Measurements from ENCODE around the gene ZNF689.
A peak's percentile ranks its signal among the peaks of the same experiment; 100 is the strongest.

ZNF689 gene

GRCh38 chr16:30557957-30558788, 52.0 kb downstream of the ZNF689 start, which contains the start of gene ZNF764 (continued):
- TF ChIP-seq ZEB2 (tag by site-specific recombination; IDR thresholded peaks at IDR 0.05) (peak; percentile 99), ZNF692 (tag by site-specific recombination; IDR thresholded peaks at IDR 0.05) (0 out of 2 replicates have a peak, but pooled peaks have one; percentile 50), ZNF398 (tag by site-specific recombination; IDR thresholded peaks at IDR 0.05) (peak; percentile 89), ZNF76 (tag by site-specific recombination; IDR thresholded peaks at IDR 0.05; ENCODE audit: borderline replicate concordance, low read depth) (peak; percentile 87), ZNF830 (tag by site-specific recombination; IDR thresholded peaks at IDR 0.05; ENCODE audit: low read depth) (no peak), ZNF391 (tag by site-specific recombination; IDR thresholded peaks at IDR 0.05; ENCODE audit: borderline replicate concordance, low read depth) (peak; percentile 91; the same call in 1 of the 2 replicates), ZNF510 (tag by site-specific recombination; IDR thresholded peaks at IDR 0.05; ENCODE audit: insufficient replicate concordance) (peak; percentile 92), ZBTB44 (tag by site-specific recombination; IDR thresholded peaks at IDR 0.05) (peak; percentile 49; the same call in 1 of the 2 replicates), ZNF623 (tag by site-specific recombination; IDR thresholded peaks at IDR 0.05) (peak; percentile 19; the same call in 1 of the 2 replicates), ZBTB17 (tag by site-specific recombination; IDR thresholded peaks at IDR 0.05) (peak; percentile 95), KLF10 (tag by site-specific recombination; IDR thresholded peaks at IDR 0.05) (peak; percentile 98), IKZF3 (tag by site-specific recombination; IDR thresholded peaks at IDR 0.05) (peak; percentile 44), ZSCAN18 (tag by site-specific recombination; IDR thresholded peaks at IDR 0.05) (peak; percentile 56; the same call in 1 of the 2 replicates), ZNF747 (tag by site-specific recombination; IDR thresholded peaks at IDR 0.05) (no peak), ZNF785 (tag by site-specific recombination; IDR thresholded peaks at IDR 0.05) (no peak), GLIS2 (tag by site-specific recombination; IDR thresholded peaks at IDR 0.05) (peak; percentile 91), ZNF791 (tag by site-specific recombination; IDR thresholded peaks at IDR 0.05) (no peak), ZNF560 (tag by site-specific recombination; IDR thresholded peaks at IDR 0.05; ENCODE audit: borderline replicate concordance) (no peak), ZNF600 (tag by site-specific recombination; IDR thresholded peaks at IDR 0.05) (peak; percentile 48; the same call in 1 of the 2 replicates), BCL11A (tag by site-specific recombination; IDR thresholded peaks at IDR 0.05; ENCODE audit: low read depth) (peak; percentile 69; the same call in 1 of the 2 replicates), ZBTB21 (tag by site-specific recombination; IDR thresholded peaks at IDR 0.05) (peak; percentile 34; the same call in 1 of the 2 replicates), MYNN (tag by site-specific recombination; IDR thresholded peaks at IDR 0.05; ENCODE audit: borderline replicate concordance) (0 out of 2 replicates have a peak, but pooled peaks have one; percentile 35), ZSCAN30 (tag by site-specific recombination; IDR thresholded peaks at IDR 0.05) (peak; percentile 79), ZNF571 (tag by site-specific recombination; IDR thresholded peaks at IDR 0.05) (no peak), ZNF488 (tag by site-specific recombination; IDR thresholded peaks at IDR 0.05) (no peak), SP7 (tag by site-specific recombination; IDR thresholded peaks at IDR 0.05) (peak; percentile 76; the same call in 1 of the 2 replicates), ZBTB26 (tag by site-specific recombination; optimal IDR thresholded peaks at IDR 0.05) (peak; percentile 93), HOXD13 (CRISPR knock-in tag; IDR thresholded peaks at IDR 0.05; ENCODE audit: borderline replicate concordance) (0 out of 2 replicates have a peak, but pooled peaks have one; percentile 18), EGR2 (tag by site-specific recombination; IDR thresholded peaks at IDR 0.05; ENCODE audit: low read depth) (peak; percentile 84)

Data from HEK293 (cell line).